Stimulated activated CD8-positive, alpha-beta memory T cell treated with anti-CD3 and anti-CD28 coated beads, Interleukin-12 subunit alpha, Interleukin-12 subunit beta, amount 100 ng/mL, for 4 hours (primary cell): ENCODE data around the gene IFI27L1.

Experiments used
- DNase-seq: peaks from one replicate; pipeline ENCODE4 v3.0.0-alpha.2; 2020; ENCODE audit warnings: low read depth

IFI27L1 gene

GRCh38 chr14:94080621-94081385 lies at the start of gene IFI27L1, which contains the start of gene DDX24:
IFI27L1 (plus strand) TSS chr14:94081310; CDS start chr14:94096938, 15,628 bp downstream.
DDX24 (minus strand) TSS chr14:94081202; CDS start chr14:94079742, 1,460 bp downstream.
- DNase-seq: peak; percentile 94

GRCh38 chr14:94031883-94032279 lies 49.2 kb upstream of the IFI27L1 start:
- DNase-seq: no peak

- no peak for DNase-seq
These were observed 46.2 kb upstream of the IFI27L1 start for GRCh38 chr14:94034886-94035285.

GRCh38 chr14:94036313-94037167 lies 44.6 kb upstream of the IFI27L1 start:
- peak; percentile 40 for DNase-seq

GRCh38 chr14:94037954-94038353 lies 43.2 kb upstream of the IFI27L1 start:
- no peak for DNase-seq

GRCh38 chr14:94038510-94038909 lies 42.6 kb upstream of the IFI27L1 start:
- DNase-seq: no peak

GRCh38 chr14:94038921-94039629 lies 42.0 kb upstream of the IFI27L1 start:
- DNase-seq: no peak

- no peak for DNase-seq
These were observed 40.9 kb upstream of the IFI27L1 start for GRCh38 chr14:94040247-94040646.

GRCh38 chr14:94040796-94041195 lies 40.3 kb upstream of the IFI27L1 start:
- DNase-seq: no peak

GRCh38 chr14:94041551-94042346 lies 39.4 kb upstream of the IFI27L1 start:
- DNase-seq: no peak

- no peak for DNase-seq
These were observed 38.5 kb upstream of the IFI27L1 start for GRCh38 chr14:94042433-94043091.

GRCh38 chr14:94043111-94043755 lies 37.9 kb upstream of the IFI27L1 start:
- DNase-seq: no peak

- no peak for DNase-seq
These were observed 37.2 kb upstream of the IFI27L1 start for GRCh38 chr14:94043756-94044475.

- DNase-seq: no peak
These were observed 36.5 kb upstream of the IFI27L1 start for GRCh38 chr14:94044476-94045091.

- no peak for DNase-seq
These were observed 36.0 kb upstream of the IFI27L1 start for GRCh38 chr14:94045101-94045500.

GRCh38 chr14:94045563-94046345 lies 35.4 kb upstream of the IFI27L1 start:
- DNase-seq: no peak

- DNase-seq: no peak
These were observed 34.3 kb upstream of the IFI27L1 start for GRCh38 chr14:94046696-94047250.

GRCh38 chr14:94047581-94047980 lies 33.5 kb upstream of the IFI27L1 start:
- no peak for DNase-seq
